Ovary (tissue), 3 donors: ENCODE data around the gene LHX4.

ENCODE experiments used
- CTCF ChIP-seq, 3 donors: fragments of 450-650 bp in 2 of 3; fragments of 200-600 bp in 1 of 3; IDR thresholded peaks; one replicate each; pipeline versions ENCODE4 v1.5.1 to v1.8.0; 2016 to 2022; ENCODE audit warnings: antibody characterized with exemption in 3 of 3, mild to moderate bottlenecking in 1 of 3
- POLR2A ChIP-seq: fragments of 450-650 bp; IDR thresholded peaks from one replicate; pipeline ENCODE4 v1.6.1; 2017; ENCODE audit warnings: antibody characterized with exemption, mild to moderate bottlenecking, moderate library complexity
- donor health status: DM: no; HTN: no; CAD: no.

DNA sequence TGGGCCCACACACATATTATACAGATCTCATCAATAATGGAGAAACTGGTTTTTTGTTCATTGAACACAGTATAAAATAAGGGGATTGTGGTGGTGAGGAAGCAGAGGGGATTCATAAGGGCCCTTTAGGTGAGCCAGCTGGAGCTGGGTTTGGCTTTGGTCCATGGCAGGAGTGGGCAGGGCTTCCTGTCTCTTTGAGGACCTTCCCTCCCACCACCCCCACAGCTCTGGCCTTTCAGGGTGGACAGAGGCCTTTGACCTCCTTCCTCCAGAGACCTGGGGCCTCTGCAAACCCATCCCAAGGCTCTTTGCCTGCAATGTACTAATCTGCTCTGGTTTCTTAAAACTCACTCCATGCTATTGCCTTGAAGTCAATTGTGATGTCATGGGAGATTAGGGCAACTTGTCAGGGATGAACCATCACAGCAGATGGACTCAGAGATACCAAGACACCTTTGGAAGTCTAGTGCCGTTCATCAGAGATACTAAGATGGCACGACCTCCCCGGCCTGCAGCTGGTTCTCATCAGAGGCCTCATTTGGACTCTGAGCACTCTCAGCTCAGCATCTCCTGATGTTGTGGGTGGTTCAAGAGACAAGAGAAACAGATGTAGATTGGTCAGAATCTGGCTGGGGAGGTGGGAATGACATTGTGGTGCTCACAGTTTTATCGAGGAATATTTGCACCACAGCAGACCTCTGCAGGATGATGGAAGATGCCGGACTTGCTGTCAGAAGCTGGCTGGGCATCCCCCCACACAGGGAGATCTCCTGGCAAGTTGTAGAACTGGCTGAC lies 37.9 kb downstream of the LHX4 start:
- no peak for TF ChIP-seq CTCF (IDR thresholded peaks at IDR 0.05)
- no peak for TF ChIP-seq POLR2A
